GM23338 (cell line): ENCODE data around the gene NCAPG. TPM values are rescaled to one million over a fixed set of nuclear protein-coding genes. Genes with fewer than 3 reads are reported as not detected.

Source experiments
- ATAC-seq: fragments of 200-7000 bp; cut with Tn5 transposase; 3 replicates; pipeline ENCODE4 v1.9.1; 2020
- DNase-seq: peaks from one replicate; pipeline ENCODE4 v3.0.0-alpha.2; 2015; ENCODE audit warnings: low spot score
- H2AFZ ChIP-seq: fragments of 200-600 bp; sonication (generic); 2 replicates; pipeline ENCODE4 v1.8.0; 2016; ENCODE audit warnings: antibody characterized with exemption, mild to moderate bottlenecking, moderate library complexity
- H3F3A ChIP-seq: fragments of 200-600 bp; sonication (generic); replicated peaks from 2 replicates; pipeline ENCODE4 v1.8.0; 2017; ENCODE audit warnings: antibody characterized with exemption, mixed run types, low read depth
- H3K27ac ChIP-seq: fragments of 200-600 bp; sonication (generic); 2 replicates; pipeline ENCODE4 v1.6.1; 2016; ENCODE audit warnings: low read depth
- H3K27me3 ChIP-seq: fragments of 200-600 bp; sonication (generic); 2 replicates; pipeline ENCODE4 v1.8.0; 2016; ENCODE audit warnings: mild to moderate bottlenecking, mixed run types, moderate library complexity; ENCODE audit not compliant: insufficient read depth
- H3K36me3 ChIP-seq: fragments of 200-600 bp; sonication (generic); 2 replicates; pipeline ENCODE4 v1.8.0; 2016; ENCODE audit warnings: mild to moderate bottlenecking; ENCODE audit not compliant: insufficient read depth
- H3K4me1 ChIP-seq: fragments of 200-600 bp; sonication (generic); 2 replicates; pipeline ENCODE4 v1.8.0; 2016; ENCODE audit warnings: mild to moderate bottlenecking, moderate library complexity; ENCODE audit not compliant: insufficient read depth
- H3K4me2 ChIP-seq: fragments of 200-600 bp; sonication (generic); 2 replicates; pipeline ENCODE4 v1.7.1; 2017; ENCODE audit warnings: mixed run types
- H3K4me3 ChIP-seq: fragments of 200-600 bp; sonication (generic); 2 replicates; pipeline ENCODE4 v1.6.1; 2016; ENCODE audit warnings: mixed run types
- H3K79me2 ChIP-seq: fragments of 200-600 bp; sonication (generic); replicated peaks from 2 replicates; pipeline ENCODE4 v1.8.0; 2017; ENCODE audit warnings: mild to moderate bottlenecking; ENCODE audit not compliant: insufficient read depth
- H3K9me2 ChIP-seq: fragments of 200-600 bp; sonication (generic); 2 replicates; pipeline ENCODE4 v1.8.0; 2017; ENCODE audit not compliant: insufficient read depth
- H4K20me1 ChIP-seq: fragments of 200-600 bp; sonication (generic); replicated peaks from 2 replicates; pipeline ENCODE4 v1.8.0; 2017; ENCODE audit warnings: mild to moderate bottlenecking; ENCODE audit not compliant: insufficient read depth
- H3K27ac Mint-ChIP-seq: 2 replicates; pipeline ENCODE4 v1.8.0; 2020; ENCODE audit warnings: inconsistent platforms, mild to moderate bottlenecking, moderate library complexity, mixed read lengths
- H3K27me3 Mint-ChIP-seq: 3 replicates; pipeline ENCODE4 v1.8.0; 2022; ENCODE audit warnings: low read depth, mild to moderate bottlenecking, moderate library complexity, mixed read lengths, inconsistent platforms; ENCODE audit not compliant: insufficient read depth, poor library complexity
- H3K36me3 Mint-ChIP-seq: 3 replicates; pipeline ENCODE4 v1.8.0; 2021; ENCODE audit warnings: low read depth, mild to moderate bottlenecking, inconsistent platforms, moderate library complexity, mixed read lengths
- H3K4me1 Mint-ChIP-seq: 3 replicates; pipeline ENCODE4 v1.8.0; 2020; ENCODE audit warnings: mild to moderate bottlenecking, inconsistent platforms, mixed read lengths
- H3K4me3 Mint-ChIP-seq: 3 replicates; pipeline ENCODE4 v1.8.0; 2021; ENCODE audit warnings: moderate library complexity, mild to moderate bottlenecking, inconsistent platforms, mixed read lengths
- H3K9me3 Mint-ChIP-seq: 3 replicates; pipeline ENCODE4 v1.8.0; 2020; ENCODE audit warnings: moderate library complexity, mild to moderate bottlenecking, inconsistent platforms, mixed read lengths
- CREB1 ChIP-seq: fragments of 250-450 bp; sonication (Bioruptor Pico); IDR thresholded peaks from 2 replicates; pipeline ENCODE4 v1.5.0; 2020; ENCODE audit warnings: low read depth, mild to moderate bottlenecking, moderate library complexity
- CTCF ChIP-seq, 2 experiments: fragments of 200-600 bp in 1 of 2; sonication (generic) in 1 of 2; conservative IDR thresholded peaks; 2 replicates each; pipeline versions ENCODE4 v1.5.1 to v1.6.1; 2016 to 2017; ENCODE audit warnings: antibody characterized with exemption in 2 of 2, low read depth in 2 of 2, mild to moderate bottlenecking in 2 of 2, moderate library complexity in 1 of 2
- ETS1 ChIP-seq: IDR thresholded peaks from 2 replicates; pipeline ENCODE4 v1.6.1; 2016; ENCODE audit warnings: antibody characterized with exemption
- EZH2 ChIP-seq: fragments of 200-600 bp; sonication (generic); IDR thresholded peaks from one replicate; pipeline ENCODE4 v1.8.0; 2017; ENCODE audit warnings: antibody characterized with exemption, mild to moderate bottlenecking, low read depth; ENCODE audit not compliant: unreplicated experiment
- EZH2phosphoT487 ChIP-seq: fragments of 200-600 bp; sonication (generic); IDR thresholded peaks from one replicate; pipeline ENCODE4 v1.8.1; 2018; ENCODE audit warnings: antibody characterized with exemption; ENCODE audit not compliant: unreplicated experiment
- JUNB ChIP-seq: IDR thresholded peaks from one replicate; pipeline ENCODE4 v1.6.1; 2016; ENCODE audit warnings: antibody characterized with exemption; ENCODE audit not compliant: unreplicated experiment
- NANOG ChIP-seq: IDR thresholded peaks from 2 replicates; pipeline ENCODE4 v1.6.1; 2016; ENCODE audit warnings: antibody characterized with exemption, borderline replicate concordance
- STAT1 ChIP-seq: IDR thresholded peaks from one replicate; pipeline ENCODE4 v1.6.1; 2016; ENCODE audit warnings: antibody characterized with exemption; ENCODE audit not compliant: unreplicated experiment
- ZNF114 ChIP-seq: fragments of 250-450 bp; sonication (Bioruptor Pico); IDR thresholded peaks from 2 replicates; pipeline ENCODE4 v1.5.0; 2020; ENCODE audit warnings: mild to moderate bottlenecking, moderate library complexity
- ZNF331 ChIP-seq: fragments of 250-450 bp; sonication (Bioruptor Pico); IDR thresholded peaks from 2 replicates; pipeline ENCODE4 v1.5.0; 2020; ENCODE audit warnings: low read depth, mild to moderate bottlenecking, moderate library complexity
- ZNF462 ChIP-seq: fragments of 250-450 bp; sonication (Bioruptor Pico); IDR thresholded peaks from 2 replicates; pipeline ENCODE4 v1.5.0; 2020; ENCODE audit warnings: mild to moderate bottlenecking, moderate library complexity
- polyA plus RNA-seq: library from polyadenylated mRNA; unstranded; fragments of >200 nt; fragmentation: Nextera tagmentation; extraction: Ambion mirVana; gene quantifications from 2 replicates; pipeline ENCODE4 v1.2.1, GENCODE V29; 2016
- total RNA-seq: library from RNA; depleted of rRNA; stranded (reverse); fragments of >200 nt; shearing (Covaris generic); gene quantifications from 2 replicates; pipeline ENCODE4 v1.2.3, GENCODE V29; 2014

NCAPG gene
- total and polyA plus RNA-seq, 2 experiments from 2014 or later, result 24.4 to 45.8 TPM

- DNase-seq, result no peak
- Mint-ChIP-seq H3K4me3 (no peak overlapping the region), H3K27me3 (no peaks in the 10 kb centered on the region), H3K27ac (no peak overlapping the region), H3K4me1 (peaks cover 5% of the 10 kb centered on the region; the same call in 2 of the 3 replicates), H3K9me3 (no peaks in the 10 kb centered on the region), H3K36me3 (peaks cover 1% of the 10 kb centered on the region; the same call in 1 of the 3 replicates)
- Histone ChIP-seq H2AFZ (no peak overlapping the region), H3K27me3 (no peaks in the 10 kb centered on the region), H3K9me2 (no peaks in the 10 kb centered on the region; the same call in 1 of the 2 replicates), H3K4me3 (no peak overlapping the region), H3K36me3 (no peaks in the 10 kb centered on the region), H3K4me1 (no peaks in the 10 kb centered on the region), H4K20me1 (no peaks in the 10 kb centered on the region), H3F3A (no peaks in the 10 kb centered on the region), H3K4me2 (no peak overlapping the region), H3K79me2 (no peaks in the 10 kb centered on the region), H3K27ac (no peak overlapping the region)
- no peak for ATAC-seq
- TF ChIP-seq CTCF (conservative IDR thresholded peaks at IDR 0.05; ENCODE audit: low read depth in 2 of 2), result no peak
- no peak for TF ChIP-seq ZNF114
- TF ChIP-seq ETS1, result no peak
- TF ChIP-seq CREB1, result no peak
- TF ChIP-seq NANOG, result no peak
- no peak for TF ChIP-seq ZNF331 (CRISPR knock-in tag)
- TF ChIP-seq JUNB, result no peak
These were observed 58.5 kb downstream of the NCAPG start for GRCh38 chr4:17869327-17869726.

- Mint-ChIP-seq H3K27me3 (no peaks in the 10 kb centered on the region), H3K4me1 (peaks cover 3% of the 10 kb centered on the region; the same call in 2 of the 3 replicates), H3K9me3 (no peaks in the 10 kb centered on the region; the same call in 2 of the 3 replicates), H3K36me3 (no peaks in the 10 kb centered on the region), H3K4me3 (no peak overlapping the region), H3K27ac (no peak overlapping the region)
- no peaks in the 10 kb centered on the region for H4K20me1 ChIP-seq
- H3K4me3 ChIP-seq, result no peak overlapping the region
- H2AFZ ChIP-seq, result no peak overlapping the region
- H3K27me3 ChIP-seq, result no peaks in the 10 kb centered on the region
- H3K27ac ChIP-seq, result no peak overlapping the region
- no peak overlapping the region for H3K4me2 ChIP-seq
- H3K79me2 ChIP-seq, result no peaks in the 10 kb centered on the region
- no peaks in the 10 kb centered on the region for H3F3A ChIP-seq
- no peaks in the 10 kb centered on the region for H3K36me3 ChIP-seq
- no peaks in the 10 kb centered on the region for H3K9me2 ChIP-seq
- ATAC-seq (no peak), DNase-seq (no peak)
- H3K4me1 ChIP-seq, result no peaks in the 10 kb centered on the region
- TF ChIP-seq STAT1 (no peak), ZNF114 (no peak), EZH2 (no peak), JUNB (no peak), EZH2phosphoT487 (no peak), ZNF462 (CRISPR knock-in tag) (no peak), ZNF331 (CRISPR knock-in tag) (no peak)
These were observed 64.8 kb downstream of the NCAPG start for GRCh38 chr4:17875402-17876070.
